Tibial artery (tissue), 4 donors: ENCODE data around the gene FANCI.
A peak's percentile ranks its signal among the peaks of the same experiment; 100 is the strongest.

Experiments used
- DNase-seq, 2 donors: peaks; one replicate each; pipeline ENCODE4 v3.0.0-alpha.2; 2019
- H3K27ac ChIP-seq, 2 donors: fragments of 200-600 bp; sonication (generic) in 1 of 2; 1 replicate in 1 of 2; 2 replicates in 1 of 2; pipeline ENCODE4 v1.5.1; 2018 to 2019; ENCODE audit warnings: mild to moderate bottlenecking in 1 of 2
- H3K27me3 ChIP-seq, 2 donors: fragments of 200-600 bp; sonication (generic) in 1 of 2; one replicate each; pipeline versions ENCODE4 v1.5.1 to v1.6.0; 2016 to 2019
- H3K36me3 ChIP-seq, 3 donors: fragments of 200-600 bp; sonication (generic) in 2 of 3; one replicate each; pipeline ENCODE4 v1.5.1; 2016 to 2019; ENCODE audit warnings: mild to moderate bottlenecking in 2 of 3
- H3K4me1 ChIP-seq, 4 donors: fragments of 200-600 bp; sonication (generic) in 2 of 4; 1 replicate in 3 of 4; 2 replicates in 1 of 4; pipeline ENCODE4 v1.5.1; 2016 to 2019
- H3K4me3 ChIP-seq, 2 donors: fragments of 200-600 bp; sonication (generic) in 1 of 2; 1 replicate in 1 of 2; 2 replicates in 1 of 2; pipeline ENCODE4 v1.5.1; 2018 to 2019; ENCODE audit warnings: mild to moderate bottlenecking in 2 of 2
- H3K9me3 ChIP-seq, 3 donors: fragments of 200-600 bp; sonication (generic) in 1 of 3; one replicate each; pipeline ENCODE4 v1.5.1; 2016 to 2019
- CTCF ChIP-seq, 2 experiments: fragments of 200-600 bp in 1 of 2; fragments of 450-650 bp in 1 of 2; IDR thresholded peaks; one replicate each; pipeline ENCODE4 v1.5.1; 2017 to 2019; ENCODE audit warnings: antibody characterized with exemption in 2 of 2, mild to moderate bottlenecking in 1 of 2, moderate library complexity in 1 of 2
- intact Hi-C: fragments of 100-400 bp; cut with DNase I; formaldehyde crosslinking; loops from one replicate; pipeline ENCODE4 v1.15.0; 2023; ENCODE audit warnings: low total_unique reads

FANCI gene

GRCh38 chr15:89197503-89197971, 46.2 kb upstream of the FANCI start:
- peaks cover 0 to 32% (median 5%) of the 10 kb centered on the region in 4 donors for H3K4me1 ChIP-seq
- no peaks in the 10 kb centered on the region for H3K27me3 ChIP-seq
- H3K36me3 ChIP-seq: peaks cover 50 to 72% (median 67%) of the 10 kb centered on the region in 3 donors
- DNase-seq: no peak
- intact Hi-C loops: no loop called here
- H3K9me3 ChIP-seq: no peaks in the 10 kb centered on the region
- no peak for TF ChIP-seq CTCF (IDR thresholded peaks at IDR 0.05)
- no peak overlapping the region for H3K4me3 ChIP-seq
- H3K27ac ChIP-seq: peak overlapping the region; percentile 57 to 58

- Histone ChIP-seq H3K27ac (peak overlapping the region in 1 of 2 donors; percentile 57), H3K9me3 (no peaks in the 10 kb centered on the region), H3K36me3 (peaks cover 43 to 65% (median 60%) of the 10 kb centered on the region in 3 donors), H3K4me3 (no peak overlapping the region), H3K4me1 (peaks cover 0 to 32% (median 5%) of the 10 kb centered on the region in 4 donors), H3K27me3 (no peaks in the 10 kb centered on the region)
- no peak for DNase-seq
- intact Hi-C loops: no loop called here
- no peak for TF ChIP-seq CTCF (IDR thresholded peaks at IDR 0.05)
These were observed 45.6 kb upstream of the FANCI start for GRCh38 chr15:89198196-89198595.

GRCh38 chr15:89198934-89199333, 44.8 kb upstream of the FANCI start:
- Histone ChIP-seq H3K4me3 (no peak overlapping the region), H3K4me1 (peaks cover 0 to 32% (median 5%) of the 10 kb centered on the region in 4 donors), H3K9me3 (no peaks in the 10 kb centered on the region), H3K27ac (no peak overlapping the region), H3K36me3 (peaks cover 36 to 58% (median 53%) of the 10 kb centered on the region in 3 donors), H3K27me3 (no peaks in the 10 kb centered on the region)
- TF ChIP-seq CTCF (IDR thresholded peaks at IDR 0.05): no peak
- intact Hi-C loops: no loop called here
- no peak for DNase-seq

GRCh38 chr15:89199746-89200145, 44.0 kb upstream of the FANCI start:
- peaks cover 0 to 29% (median 5%) of the 10 kb centered on the region in 4 donors for H3K4me1 ChIP-seq
- H3K36me3 ChIP-seq: peaks cover 28 to 49% (median 45%) of the 10 kb centered on the region in 3 donors
- no peaks in the 10 kb centered on the region for H3K27me3 ChIP-seq
- no peak overlapping the region for H3K4me3 ChIP-seq
- no peak for DNase-seq
- no peak for TF ChIP-seq CTCF (IDR thresholded peaks at IDR 0.05)
- H3K27ac ChIP-seq: no peak overlapping the region
- no peaks in the 10 kb centered on the region for H3K9me3 ChIP-seq
- intact Hi-C loops: loop anchor here (10.0 kb wide), 1 partner anchor 115 kb away; no protein-coding TSS in a partner anchor

- DNase-seq: no peak
- Histone ChIP-seq H3K9me3 (no peaks in the 10 kb centered on the region), H3K4me3 (no peak overlapping the region), H3K4me1 (peaks cover 0 to 25% (median 5%) of the 10 kb centered on the region in 4 donors), H3K36me3 (peaks cover 25 to 45% (median 40%) of the 10 kb centered on the region in 3 donors), H3K27ac (no peak overlapping the region), H3K27me3 (no peaks in the 10 kb centered on the region)
- intact Hi-C loops: loop anchor here (10.0 kb wide), 1 partner anchor 115 kb away; no protein-coding TSS in a partner anchor
- TF ChIP-seq CTCF (IDR thresholded peaks at IDR 0.05): no peak
These were observed 43.6 kb upstream of the FANCI start for GRCh38 chr15:89200182-89200581.
